Ovary (tissue), 1 donor: Measurements from ENCODE around the gene PDZRN3.

Experiments
- EP300 ChIP-seq: sonication (generic); formaldehyde crosslinking; IDR thresholded peaks from one replicate; pipeline ENCODE4 v1.6.1; 2017; ENCODE audit warnings: antibody characterized with exemption
- POLR2A ChIP-seq: fragments of 450-650 bp; IDR thresholded peaks from one replicate; pipeline ENCODE4 v1.6.1; 2017; ENCODE audit warnings: antibody characterized with exemption, mild to moderate bottlenecking, moderate library complexity

DNA sequence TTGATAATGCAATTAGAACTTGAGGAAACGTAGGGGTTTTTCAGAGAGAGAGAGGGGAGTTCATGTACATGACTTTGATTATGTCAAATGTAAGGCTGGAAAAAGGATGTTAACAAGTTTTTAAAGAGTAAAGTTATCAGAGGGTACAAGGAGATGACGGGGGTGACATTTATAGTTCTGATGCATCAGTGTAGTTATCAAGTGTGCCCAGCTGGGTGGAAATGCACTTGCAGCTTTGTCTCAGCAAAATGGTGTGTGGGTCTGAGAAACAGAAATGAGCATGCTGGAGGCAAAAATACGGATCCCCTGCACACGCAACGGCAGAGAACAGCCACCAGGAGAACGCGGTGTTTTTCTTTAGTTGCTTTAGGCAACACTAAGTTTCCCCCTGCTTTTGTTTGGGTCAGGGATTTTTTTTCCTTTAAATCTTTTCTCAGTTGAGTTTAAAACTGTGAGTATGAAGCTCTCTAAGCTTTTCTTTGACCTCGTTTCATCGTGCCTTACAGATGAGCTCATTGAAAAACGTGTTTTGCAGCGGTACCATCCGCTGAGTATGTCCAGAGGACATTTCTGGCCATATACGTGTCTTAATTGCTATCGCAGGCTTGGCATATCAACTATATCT is 205.4 kb downstream of the PDZRN3 start:
- peak; percentile 12 for TF ChIP-seq POLR2A
- TF ChIP-seq EP300 = no peak
